ENCODE measurements around the gene CTTN. TPM values are rescaled to one million over a fixed set of nuclear protein-coding genes. Genes with fewer than 3 reads are reported as not detected.

The CTTN gene
- total RNA-seq, 1 experiment from 2014 or later = 533 TPM

DNA sequence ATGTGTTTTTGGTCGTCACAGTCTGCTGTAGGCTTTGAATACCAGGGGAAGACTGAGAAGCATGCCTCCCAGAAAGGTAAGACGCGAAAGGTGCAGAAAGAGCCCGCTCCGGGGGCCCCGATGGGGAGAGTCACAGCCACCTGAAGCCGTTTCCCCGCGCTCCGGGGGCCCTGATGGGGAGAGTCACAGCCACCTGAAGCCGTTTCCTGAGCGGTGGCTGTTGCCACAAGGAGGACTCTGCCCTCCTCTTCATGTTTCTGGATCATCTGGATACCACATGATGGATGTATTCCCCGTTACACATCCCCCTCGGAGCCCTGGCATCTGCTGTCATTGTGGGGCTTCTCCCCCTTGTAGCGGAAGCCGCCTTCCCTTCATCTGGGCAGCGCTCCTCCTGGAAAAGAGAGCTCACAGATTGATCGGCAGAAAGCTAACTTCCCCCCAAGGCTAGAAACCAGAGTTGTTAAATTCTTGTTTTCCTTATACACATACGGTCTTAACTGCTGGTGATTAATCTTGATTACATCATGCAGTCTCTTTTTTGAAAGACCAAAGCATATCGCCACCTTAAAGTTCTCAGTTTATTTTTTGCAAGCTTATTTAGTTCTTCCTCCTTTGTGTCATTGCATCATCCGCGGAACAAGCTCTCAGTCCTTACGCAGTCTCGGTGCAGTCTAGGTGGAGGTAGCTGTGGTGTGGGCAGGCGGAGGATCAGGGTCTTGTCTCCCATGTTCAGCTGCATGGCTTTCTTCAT, 17.5 kb downstream of the CTTN start:
- DNase-seq = no peak
- no peak overlapping the region; the same call in 1 of the 2 replicates for H3K27ac ChIP-seq
- no peak overlapping the region for H2AFZ ChIP-seq
- H3K79me2 ChIP-seq (ENCODE audit: low read depth) = peaks cover 5% of the 10 kb centered on the region; the same call in 1 of the 2 replicates
- H3K4me1 ChIP-seq (replicated peaks; ENCODE audit: insufficient read depth) = no peaks in the 10 kb centered on the region
- H3K4me3 ChIP-seq = no peak overlapping the region
- TF ChIP-seq CTCF (conservative IDR thresholded peaks at IDR 0.05) (no peak), EZH2 (IDR thresholded peaks at IDR 0.05; ENCODE audit: low read depth) (no peak)
- peaks cover 20% of the 10 kb centered on the region; the same call in 1 of the 2 replicates for H3F3A ChIP-seq (ENCODE audit: insufficient read depth, low read depth)
- ChIA-PET POLR2A (ENCODE audit: unreplicated experiment) (interaction anchor here (0.7 kb wide), 1 partner anchor 32 kb away, joined by 3 read pairs; no protein-coding TSS in a partner anchor), CTCF (interaction anchor here (0.5 kb wide), 1 partner anchor 747 kb away, joined by 4 read pairs; no protein-coding TSS in a partner anchor)
- H3K9me2 ChIP-seq (ENCODE audit: insufficient read depth) = no peaks in the 10 kb centered on the region
- H3K9me3 ChIP-seq (ENCODE audit: insufficient read depth, low read depth) = no peaks in the 10 kb centered on the region
- no peak overlapping the region for H3K4me2 ChIP-seq
- H4K20me1 ChIP-seq (ENCODE audit: insufficient read depth) = peaks cover 80% of the 10 kb centered on the region
- BruUV-seq (replicated peaks) = no TSS peak
- H3K27me3 ChIP-seq (ENCODE audit: insufficient read depth, low read depth) = no peaks in the 10 kb centered on the region
- peaks cover 68% of the 10 kb centered on the region for H3K36me3 ChIP-seq (ENCODE audit: low read depth)
- intact Hi-C loops (cut with micrococcal nuclease; ENCODE audit: unreplicated experiment) = no loop called here

DNA sequence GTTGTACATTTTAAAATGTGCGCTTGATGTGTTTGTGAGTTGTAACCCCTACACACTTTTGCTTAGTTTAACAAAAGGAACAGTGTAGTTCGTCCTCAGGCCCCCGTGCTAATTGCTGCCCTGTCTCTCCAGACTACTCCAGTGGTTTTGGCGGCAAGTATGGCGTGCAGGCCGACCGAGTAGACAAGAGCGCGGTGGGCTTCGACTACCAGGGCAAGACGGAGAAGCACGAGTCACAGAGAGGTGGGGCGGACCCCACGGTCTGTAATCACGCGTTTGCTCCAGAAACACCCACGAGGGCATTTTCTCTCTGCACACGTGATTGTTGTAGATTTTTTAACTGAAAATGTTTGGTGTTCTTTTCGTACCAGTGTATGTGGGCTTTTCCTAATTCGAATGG, 18.6 kb downstream of the CTTN start:
- peaks cover 20% of the 10 kb centered on the region; the same call in 1 of the 2 replicates for H3F3A ChIP-seq (ENCODE audit: insufficient read depth, low read depth)
- peaks cover 72% of the 10 kb centered on the region for H3K36me3 ChIP-seq (ENCODE audit: low read depth)
- H4K20me1 ChIP-seq (ENCODE audit: insufficient read depth) = peaks cover 87% of the 10 kb centered on the region
- BruUV-seq (replicated peaks) = no TSS peak
- intact Hi-C loops (cut with micrococcal nuclease; ENCODE audit: unreplicated experiment) = no loop called here
- peaks cover 6% of the 10 kb centered on the region; the same call in 1 of the 2 replicates for H3K79me2 ChIP-seq (ENCODE audit: low read depth)
- H2AFZ ChIP-seq = no peak overlapping the region
- H3K9me3 ChIP-seq (ENCODE audit: insufficient read depth, low read depth) = no peaks in the 10 kb centered on the region
- H3K4me1 ChIP-seq (replicated peaks; ENCODE audit: insufficient read depth) = no peaks in the 10 kb centered on the region
- DNase-seq = no peak
- H3K4me2 ChIP-seq = no peak overlapping the region
- no peak overlapping the region for H3K27ac ChIP-seq
- H3K9me2 ChIP-seq (ENCODE audit: insufficient read depth) = no peaks in the 10 kb centered on the region
- CTCF ChIA-PET = no interaction called here
- H3K27me3 ChIP-seq (ENCODE audit: insufficient read depth, low read depth) = no peaks in the 10 kb centered on the region
- H3K4me3 ChIP-seq = no peak overlapping the region
- TF ChIP-seq EZH2 (IDR thresholded peaks at IDR 0.05; ENCODE audit: low read depth) = no peak
- TF ChIP-seq CTCF (conservative IDR thresholded peaks at IDR 0.05) = no peak
- POLR2A ChIA-PET (ENCODE audit: unreplicated experiment) = no interaction called here

DNA sequence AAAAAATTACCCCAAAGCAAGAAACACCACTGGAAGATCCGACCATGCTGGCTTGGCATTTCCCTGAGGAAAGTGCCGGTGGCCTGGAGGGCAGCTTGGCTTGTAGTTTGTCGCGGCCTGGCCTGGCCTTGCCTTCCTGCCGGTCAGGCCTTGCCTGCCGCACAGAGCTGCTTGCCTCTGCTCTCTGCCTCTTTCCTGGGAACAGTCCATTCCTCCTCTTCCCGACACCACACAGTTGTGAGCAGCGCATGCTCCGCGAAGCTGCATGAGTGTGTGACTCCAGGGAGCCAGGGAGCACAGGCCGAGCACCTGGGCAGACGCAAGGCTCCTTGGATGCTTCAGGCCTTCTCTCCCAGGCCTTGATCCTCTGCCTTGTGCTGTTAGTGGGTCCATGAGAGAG, 19.8 kb downstream of the CTTN start:
- ChIA-PET POLR2A (ENCODE audit: unreplicated experiment) (no interaction called here), CTCF (interaction anchor here (0.6 kb wide), 1 partner anchor 30 kb away, joined by 3 read pairs; no protein-coding TSS in a partner anchor)
- H3K4me3 ChIP-seq = no peak overlapping the region
- no peak for DNase-seq
- BruUV-seq (replicated peaks) = no TSS peak
- H3K79me2 ChIP-seq (ENCODE audit: low read depth) = peaks cover 9% of the 10 kb centered on the region; the same call in 1 of the 2 replicates
- peaks cover 20% of the 10 kb centered on the region; the same call in 1 of the 2 replicates for H3F3A ChIP-seq (ENCODE audit: insufficient read depth, low read depth)
- intact Hi-C loops (cut with micrococcal nuclease; ENCODE audit: unreplicated experiment) = no loop called here
- no peak overlapping the region for H2AFZ ChIP-seq
- peaks cover 85% of the 10 kb centered on the region for H4K20me1 ChIP-seq (ENCODE audit: insufficient read depth)
- H3K27ac ChIP-seq = no peak overlapping the region
- peaks cover 61% of the 10 kb centered on the region for H3K36me3 ChIP-seq (ENCODE audit: low read depth)
- no peaks in the 10 kb centered on the region for H3K9me2 ChIP-seq (ENCODE audit: insufficient read depth)
- no peak for TF ChIP-seq EZH2 (IDR thresholded peaks at IDR 0.05; ENCODE audit: low read depth)
- TF ChIP-seq CTCF (conservative IDR thresholded peaks at IDR 0.05) = no peak
- no peaks in the 10 kb centered on the region for H3K9me3 ChIP-seq (ENCODE audit: insufficient read depth, low read depth)
- no peaks in the 10 kb centered on the region for H3K4me1 ChIP-seq (replicated peaks; ENCODE audit: insufficient read depth)
- no peaks in the 10 kb centered on the region for H3K27me3 ChIP-seq (ENCODE audit: insufficient read depth, low read depth)
- H3K4me2 ChIP-seq = no peak overlapping the region

Measured in PC-9 (cell line).